K562 (cell line): ENCODE results near the gene LCA5. TPM values are rescaled to one million over a fixed set of nuclear protein-coding genes. Genes with fewer than 3 reads are reported as not detected.

Experiments
- BRD4 ChIP-seq: fragments of 200-600 bp; sonication (generic); IDR thresholded peaks from 2 replicates; pipeline ENCODE4 v1.6.1; 2017; ENCODE audit warnings: inconsistent platforms
- CCAR2 ChIP-seq: fragments of 200-400 bp; formaldehyde crosslinking; IDR thresholded peaks from 2 replicates; pipeline ENCODE4 v1.6.1; 2017; ENCODE audit warnings: mild to moderate bottlenecking, low read depth, low read length
- CSDE1 ChIP-seq, 2 experiments: fragments of 450-650 bp; IDR thresholded peaks; 2 replicates each; pipeline ENCODE4 v1.6.1; 2016; ENCODE audit warnings: mild to moderate bottlenecking in 1 of 2
- HDAC6 ChIP-seq: IDR thresholded peaks from 2 replicates; pipeline ENCODE4 v1.6.1; 2012; ENCODE audit warnings: low read depth, mild to moderate bottlenecking, control low read depth, inconsistent platforms, low read length, moderate library complexity
- KHSRP ChIP-seq: fragments of 450-650 bp; IDR thresholded peaks from 2 replicates; pipeline ENCODE4 v1.6.1; 2017
- LARP7 ChIP-seq: fragments of 450-650 bp; IDR thresholded peaks from 2 replicates; pipeline ENCODE4 v1.6.1; 2016
- MLX ChIP-seq, 2 experiments: fragments of 450-650 bp in 1 of 2; sonication (generic) in 1 of 2; formaldehyde crosslinking; conservative IDR thresholded peaks; 2 replicates each; pipeline versions ENCODE4 v1.4.0 to v1.8.1; 2020 to 2022; ENCODE audit warnings: mild to moderate bottlenecking in 1 of 2, missing genetic modification reagents in 1 of 2
- NFE2 ChIP-seq: IDR thresholded peaks from 2 replicates; pipeline ENCODE4 v1.6.1; 2014; ENCODE audit warnings: antibody characterized with exemption, low read depth
- NR2C1 ChIP-seq, 2 experiments: fragments of 450-650 bp; IDR thresholded peaks; 2 replicates each; pipeline ENCODE4 v1.6.1; 2017; ENCODE audit warnings: mild to moderate bottlenecking in 2 of 2, antibody characterized with exemption in 1 of 2, inconsistent platforms in 1 of 2, missing compliant biosample characterization in 1 of 2, missing genetic modification characterization in 1 of 2
- PHF20 ChIP-seq: fragments of 450-650 bp; IDR thresholded peaks from 2 replicates; pipeline ENCODE4 v1.6.1; 2018; ENCODE audit not compliant: partially characterized antibody
- PHTF2 ChIP-seq: fragments of 250-450 bp; sonication (Bioruptor Pico); IDR thresholded peaks from 2 replicates; pipeline ENCODE4 v1.5.0; 2021; ENCODE audit warnings: mild to moderate bottlenecking
- SP1 ChIP-seq: sonication (generic); formaldehyde crosslinking; IDR thresholded peaks from 2 replicates; pipeline ENCODE4 v1.8.1; 2022; ENCODE audit warnings: mild to moderate bottlenecking, missing genetic modification reagents
- TAF15 ChIP-seq: fragments of 200-400 bp; formaldehyde crosslinking; IDR thresholded peaks from 2 replicates; pipeline ENCODE4 v1.6.1; 2017; ENCODE audit warnings: mild to moderate bottlenecking, low read depth, low read length, moderate library complexity
- TOE1 ChIP-seq, 2 experiments: fragments of 450-650 bp in 1 of 2; sonication (generic) in 1 of 2; formaldehyde crosslinking in 1 of 2; IDR thresholded peaks; 2 replicates each; pipeline versions ENCODE4 v1.7.1 to v1.8.0; 2016 to 2022; ENCODE audit warnings: borderline replicate concordance in 2 of 2, mild to moderate bottlenecking in 2 of 2, antibody characterized with exemption in 1 of 2, inconsistent platforms in 1 of 2, low read depth in 1 of 2, missing genetic modification reagents in 1 of 2, moderate library complexity in 1 of 2
- XRCC4 ChIP-seq: IDR thresholded peaks from one replicate; pipeline ENCODE4 v1.6.1; 2011; ENCODE audit not compliant: insufficient read depth, insufficient read length; ENCODE audit errors: extremely low read depth
- ZNF384 ChIP-seq: IDR thresholded peaks from 2 replicates; pipeline ENCODE4 v1.6.1; 2012; ENCODE audit warnings: low read depth, low read length, improper control_type of control experiment
- ZNF407 ChIP-seq: fragments of 450-650 bp; IDR thresholded peaks from 2 replicates; pipeline ENCODE4 v1.6.1; 2016; ENCODE audit warnings: low read depth
- polyA plus RNA-seq, 8 experiments: library from polyadenylated mRNA; depleted of rRNA in 4 of 8; stranded (reverse) in 5 of 8; unstranded in 3 of 8; fragments of >200 nt; fragmentation: Nextera tagmentation in 2 of 8; fragmentation: Illumina TruSeq in 1 of 8; extraction: Ambion mirVana in 2 of 8; extraction: Trizol in 1 of 8; gene quantifications; 2 replicates each; pipeline versions ENCODE4 v1.2.1 to v1.2.3, GENCODE V29; 2011 to 2014; ENCODE audit warnings: inconsistent platforms in 1 of 8, missing spikeins in 1 of 8
- total RNA-seq, 7 experiments: library from RNA; depleted of rRNA in 6 of 7; stranded (reverse); fragments of >200 nt in 6 of 7; fragmentation: Illumina TruSeq in 2 of 7; extraction: Trizol in 2 of 7; gene quantifications; 2 replicates each; pipeline versions ENCODE4 v1.2.1 to v1.2.3, GENCODE V29; 2011 to 2021; ENCODE audit warnings: low replicate concordance in 1 of 7
- TF ChIP-seq, protein P1 (sequence below), 2 experiments: fragments of 450-650 bp; IDR thresholded peaks; 2 replicates each; pipeline ENCODE4 v1.6.1; 2016

The LCA5 gene
- total and polyA plus RNA-seq, 9 of the 15 experiments (the other 6 are each of a cell fraction or from before 2014, with no cell fraction given): 1.0 to 3.4 (median 1.8) TPM

DNA sequence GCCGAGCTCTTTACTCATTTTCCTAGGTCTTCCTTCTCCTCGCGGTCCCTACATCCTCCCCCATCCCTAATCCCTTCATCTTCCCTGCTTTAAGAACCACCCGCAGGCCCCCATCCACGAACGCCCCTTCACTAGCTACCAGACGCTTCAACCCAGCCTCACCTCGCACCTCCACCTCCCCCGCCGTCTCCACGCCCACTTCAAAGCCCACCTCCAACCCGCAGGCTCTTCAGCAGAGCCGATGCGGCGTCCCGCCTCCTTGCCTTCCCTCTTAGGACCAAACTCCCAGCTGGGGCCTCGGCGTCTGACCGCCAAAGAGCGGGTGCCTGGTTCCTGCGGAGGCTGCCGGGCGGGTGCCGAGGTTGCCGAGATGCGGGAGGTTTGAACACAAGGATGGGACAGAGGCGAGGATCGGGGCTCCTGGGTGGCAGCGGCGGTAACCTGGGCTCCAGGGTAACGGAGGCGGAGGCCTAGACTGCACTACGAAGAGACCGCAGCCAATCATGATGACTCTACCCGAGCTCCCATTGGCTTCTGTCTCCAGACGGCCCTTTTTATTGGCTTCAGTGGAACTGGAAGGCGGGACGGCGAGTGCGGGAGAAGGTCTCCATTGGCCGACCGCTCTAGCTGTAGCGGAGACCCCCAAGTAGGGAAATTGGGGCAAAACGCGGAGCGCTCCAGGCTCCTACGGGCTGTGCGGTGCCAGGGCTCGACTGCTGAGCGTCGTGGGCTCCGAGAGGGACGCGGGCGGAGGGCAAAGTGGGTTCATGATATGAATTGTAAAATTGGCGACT is at the start of gene LCA5 (continued):
- TF ChIP-seq XRCC4: no peak
- 0 out of 2 replicates have a peak, but pooled peaks have one; percentile 56 for TF ChIP-seq LARP7
- TF ChIP-seq MLX (CRISPR knock-in tag; conservative IDR thresholded peaks at IDR 0.05): no peak
- no peak for TF ChIP-seq CCAR2
- TF ChIP-seq NR2C1 (IDR thresholded peaks at IDR 0.05): no peak
- no peak for TF ChIP-seq NR2C1 (tag; IDR thresholded peaks at IDR 0.05)
- TF ChIP-seq, protein P1, sequence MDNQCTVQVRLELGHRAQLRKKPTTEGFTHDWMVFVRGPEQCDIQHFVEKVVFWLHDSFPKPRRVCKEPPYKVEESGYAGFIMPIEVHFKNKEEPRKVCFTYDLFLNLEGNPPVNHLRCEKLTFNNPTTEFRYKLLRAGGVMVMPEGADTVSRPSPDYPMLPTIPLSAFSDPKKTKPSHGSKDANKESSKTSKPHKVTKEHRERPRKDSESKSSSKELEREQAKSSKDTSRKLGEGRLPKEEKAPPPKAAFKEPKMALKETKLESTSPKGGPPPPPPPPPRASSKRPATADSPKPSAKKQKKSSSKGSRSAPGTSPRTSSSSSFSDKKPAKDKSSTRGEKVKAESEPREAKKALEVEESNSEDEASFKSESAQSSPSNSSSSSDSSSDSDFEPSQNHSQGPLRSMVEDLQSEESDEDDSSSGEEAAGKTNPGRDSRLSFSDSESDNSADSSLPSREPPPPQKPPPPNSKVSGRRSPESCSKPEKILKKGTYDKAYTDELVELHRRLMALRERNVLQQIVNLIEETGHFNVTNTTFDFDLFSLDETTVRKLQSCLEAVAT (IDR thresholded peaks at IDR 0.05): peak in 1 of 2 experiments; percentile 67; a peak in 2 of 4 replicates
- TF ChIP-seq HDAC6: no peak
- TF ChIP-seq PHTF2 (CRISPR knock-in tag): no peak
- no peak for TF ChIP-seq CSDE1 (IDR thresholded peaks at IDR 0.05)
- TF ChIP-seq KHSRP: no peak
- no peak for TF ChIP-seq NFE2
- no peak for TF ChIP-seq TAF15
- no peak for TF ChIP-seq ZNF407
- TF ChIP-seq PHF20: peak; percentile 57
- TF ChIP-seq SP1 (CRISPR knock-in tag): peak; percentile 81
- no peak for TF ChIP-seq BRD4
- peak; percentile 65 for TF ChIP-seq TOE1 (IDR thresholded peaks at IDR 0.05; ENCODE audit: borderline replicate concordance)
- no peak for TF ChIP-seq TOE1 (CRISPR knock-in tag; IDR thresholded peaks at IDR 0.05; ENCODE audit: borderline replicate concordance, low read depth)
- no peak for TF ChIP-seq ZNF384
